Left cardiac atrium (tissue), 4 donors: ENCODE data around the gene NBPF4. TPM values are rescaled to one million over a fixed set of nuclear protein-coding genes. Genes with fewer than 3 reads are reported as not detected.
"Not testable (repeated sequence)": the region's sequence is repeated elsewhere in the genome, so short reads cannot be mapped to it uniquely, and the experiment has no call there.

Source experiments
- ATAC-seq, 2 donors: fragments of 200-7000 bp; cut with Tn5 transposase; one replicate each; pipeline ENCODE4 v1.9.1; 2020; ENCODE audit warnings: mild to moderate bottlenecking in 2 of 2, moderate library complexity in 2 of 2
- DNase-seq: peaks from one replicate; pipeline ENCODE4 v3.0.0-alpha.2; 2020
- intact Hi-C, 2 donors: fragments of 100-400 bp; cut with DNase I; formaldehyde crosslinking; loops; one replicate each; pipeline versions ENCODE4 v1.14.1 to v1.15.1; 2022 to 2023
- long read RNA-seq: library from polyadenylated mRNA; unstranded; transcript quantifications from one replicate; pipeline ENCODE4 v2.0.0, GENCODE V29; 2021
- total RNA-seq, 2 donors: library from RNA; stranded (reverse); fragmentation: NEBNext Ultra II Directional; extraction: Animal tissue kit (Norgen Biotek cat#: 25700); gene quantifications; one replicate each; pipeline ENCODE4 v1.2.1, GENCODE V29; 2021
- donor health status: DM: no; HTN: yes; CAD: no.
- donor health status: DM: no; HTN: yes; CAD: no; lungs with severe emphysema.
- donor health status: DM: yes; HTN: yes; CAD: no.
- donor health status: Dilated cardiomyopathy.

The NBPF4 gene
- total RNA-seq: not detected
- long read RNA-seq: 0 reads

GRCh38 chr1:108243976-108244375 is at the start of gene NBPF4:
Gene NBPF4, minus strand, starts transcription at chr1:108244076. Its CDS starts 315 bp downstream, at chr1:108243761.
- DNase-seq, ATAC-seq, intact Hi-C loops: not testable (repeated sequence)

GRCh38 chr1:108282528-108283257 is 38.8 kb upstream of the NBPF4 start:
- ATAC-seq, DNase-seq, intact Hi-C loops: not testable (repeated sequence)

- ATAC-seq, intact Hi-C loops, DNase-seq: not testable (repeated sequence)
These were observed 28.8 kb upstream of the NBPF4 start for GRCh38 chr1:108272485-108273327.

GRCh38 chr1:108267097-108267496 is 23.2 kb upstream of the NBPF4 start:
- not testable (repeated sequence) for DNase-seq, ATAC-seq

GRCh38 chr1:108261967-108262366 is 18.1 kb upstream of the NBPF4 start:
- ATAC-seq, DNase-seq, intact Hi-C loops: not testable (repeated sequence)

More at GRCh38 chr1:108267097-108267496, 23.2 kb upstream of the NBPF4 start:
- intact Hi-C loops: not testable (repeated sequence)

- ATAC-seq, intact Hi-C loops, DNase-seq: not testable (repeated sequence)
These were observed 17.6 kb upstream of the NBPF4 start for GRCh38 chr1:108261519-108261918.

GRCh38 chr1:108260578-108261259 is 16.8 kb upstream of the NBPF4 start:
- ATAC-seq, DNase-seq, intact Hi-C loops: not testable (repeated sequence)

- intact Hi-C loops, DNase-seq, ATAC-seq: not testable (repeated sequence)
These were observed 11.6 kb upstream of the NBPF4 start for GRCh38 chr1:108255426-108255825.

- intact Hi-C loops, ATAC-seq, DNase-seq: not testable (repeated sequence)
These were observed 4.5 kb downstream of the NBPF4 start for GRCh38 chr1:108239426-108239825.

- DNase-seq, intact Hi-C loops, ATAC-seq: not testable (repeated sequence)
These were observed 8.6 kb downstream of the NBPF4 start for GRCh38 chr1:108235308-108235707.

- ATAC-seq, DNase-seq, intact Hi-C loops: not testable (repeated sequence)
These were observed 11.7 kb downstream of the NBPF4 start for GRCh38 chr1:108232183-108232582.

- DNase-seq, intact Hi-C loops, ATAC-seq: not testable (repeated sequence)
These were observed 13.9 kb downstream of the NBPF4 start for GRCh38 chr1:108229976-108230375.

GRCh38 chr1:108227772-108228171 is 16.1 kb downstream of the NBPF4 start:
- DNase-seq, ATAC-seq, intact Hi-C loops: not testable (repeated sequence)

- ATAC-seq, intact Hi-C loops: not testable (repeated sequence)
These were observed 17.0 kb downstream of the NBPF4 start for GRCh38 chr1:108226855-108227254.

GRCh38 chr1:108223226-108223625 is 20.6 kb downstream of the NBPF4 start:
- ATAC-seq, intact Hi-C loops, DNase-seq: not testable (repeated sequence)

More at GRCh38 chr1:108226855-108227254, 17.0 kb downstream of the NBPF4 start:
- DNase-seq: not testable (repeated sequence)

GRCh38 chr1:108217515-108218174 is 26.2 kb downstream of the NBPF4 start:
- intact Hi-C loops, ATAC-seq, DNase-seq: not testable (repeated sequence)

GRCh38 chr1:108217007-108217406 is 26.9 kb downstream of the NBPF4 start:
- DNase-seq, ATAC-seq, intact Hi-C loops: not testable (repeated sequence)
